WTC11 (cell line): ENCODE measurements around the gene IL17RC. TPM values are rescaled to one million over a fixed set of nuclear protein-coding genes. Genes with fewer than 3 reads are reported as not detected.

Experiments used
- ATAC-seq: fragments of 200-7000 bp; cut with Tn5 transposase; 2 replicates; pipeline ENCODE4 v1.10.0; 2021; ENCODE audit warnings: mild to moderate bottlenecking, moderate library complexity
- CTCF ChIA-PET: fragments of 300-600 bp; sonication (Branson Sonifier 250); formaldehyde crosslinking; loops from one replicate; lab custom pipeline; 2021; ENCODE audit warnings: antibody characterized with exemption; lab: Charles Lee
- POLR2A ChIA-PET: fragments of 350-600 bp; sonication (Branson Sonifier 250); formaldehyde crosslinking; loops from one replicate; lab custom pipeline; 2021; ENCODE audit warnings: antibody characterized with exemption; lab: Charles Lee
- DNase-seq: peaks from one replicate; pipeline ENCODE4 v3.0.0; 2021; ENCODE audit warnings: low spot score
- H3K27ac Mint-ChIP-seq: 2 replicates; pipeline ENCODE4 v1.8.0; 2021; ENCODE audit warnings: mixed read lengths
- H3K27me3 Mint-ChIP-seq: 2 replicates; pipeline ENCODE4 v1.8.0; 2021; ENCODE audit warnings: low read depth, mild to moderate bottlenecking, moderate library complexity, mixed read lengths
- H3K36me3 Mint-ChIP-seq: 2 replicates; pipeline ENCODE4 v1.8.0; 2021; ENCODE audit warnings: mixed read lengths
- H3K4me1 Mint-ChIP-seq: 2 replicates; pipeline ENCODE4 v1.8.0; 2022; ENCODE audit warnings: mixed read lengths
- H3K4me3 Mint-ChIP-seq: 2 replicates; pipeline ENCODE4 v1.8.0; 2021; ENCODE audit warnings: mild to moderate bottlenecking, moderate library complexity, mixed read lengths
- H3K9me3 Mint-ChIP-seq: 2 replicates; pipeline ENCODE4 v1.8.0; 2021; ENCODE audit warnings: mixed read lengths
- ATF2 ChIP-seq: sonication (generic); formaldehyde crosslinking; IDR thresholded peaks from 2 replicates; pipeline ENCODE4 v1.8.1; 2022; ENCODE audit warnings: low read depth, missing genetic modification reagents, borderline replicate concordance
- ATF3 ChIP-seq: sonication (generic); formaldehyde crosslinking; conservative IDR thresholded peaks from 2 replicates; pipeline ENCODE4 v1.8.1; 2022; ENCODE audit warnings: mild to moderate bottlenecking, missing genetic modification reagents
- E2F5 ChIP-seq: sonication (generic); formaldehyde crosslinking; IDR thresholded peaks from 2 replicates; pipeline ENCODE4 v1.8.1; 2022; ENCODE audit warnings: mild to moderate bottlenecking, moderate library complexity, missing genetic modification reagents
- FOXJ3 ChIP-seq: sonication (generic); formaldehyde crosslinking; IDR thresholded peaks from 2 replicates; pipeline ENCODE4 v1.9.0; 2021; ENCODE audit warnings: missing genetic modification reagents, mild to moderate bottlenecking, borderline replicate concordance
- FOXP4 ChIP-seq: sonication (generic); formaldehyde crosslinking; IDR thresholded peaks from 2 replicates; pipeline ENCODE4 v1.8.0; 2022; ENCODE audit warnings: mild to moderate bottlenecking, missing genetic modification reagents
- HMGA2 ChIP-seq: fragments of 250-450 bp; sonication (Bioruptor Pico); IDR thresholded peaks from 2 replicates; pipeline ENCODE4 v1.4.0; 2021; ENCODE audit warnings: mild to moderate bottlenecking, moderate library complexity
- IRF2 ChIP-seq: sonication (generic); formaldehyde crosslinking; IDR thresholded peaks from 2 replicates; pipeline ENCODE4 v1.8.0; 2022; ENCODE audit warnings: low read depth, missing genetic modification reagents, borderline replicate concordance
- JAZF1 ChIP-seq: fragments of 250-450 bp; sonication (Bioruptor Pico); IDR thresholded peaks from 2 replicates; pipeline ENCODE4 v1.9.0; 2021; ENCODE audit warnings: moderate library complexity, mild to moderate bottlenecking, inconsistent platforms
- KAT7 ChIP-seq: sonication (generic); formaldehyde crosslinking; IDR thresholded peaks from 2 replicates; pipeline ENCODE4 v1.8.1; 2023; ENCODE audit warnings: missing genetic modification reagents, mild to moderate bottlenecking, borderline replicate concordance
- MXD4 ChIP-seq: fragments of 250-450 bp; sonication (Bioruptor Pico); IDR thresholded peaks from 2 replicates; pipeline ENCODE4 v1.8.0; 2021; ENCODE audit warnings: mild to moderate bottlenecking, moderate library complexity, borderline replicate concordance
- MYBL2 ChIP-seq: sonication (generic); formaldehyde crosslinking; IDR thresholded peaks from 2 replicates; pipeline ENCODE4 v1.8.1; 2023; ENCODE audit warnings: mild to moderate bottlenecking, moderate library complexity, missing genetic modification reagents
- NR1H2 ChIP-seq: sonication (generic); formaldehyde crosslinking; IDR thresholded peaks from 2 replicates; pipeline ENCODE4 v1.9.0; 2021; ENCODE audit warnings: mild to moderate bottlenecking, moderate library complexity, missing genetic modification reagents
- STAT6 ChIP-seq: sonication (generic); formaldehyde crosslinking; conservative IDR thresholded peaks from 2 replicates; pipeline ENCODE4 v1.8.1; 2023; ENCODE audit warnings: mild to moderate bottlenecking, low read depth, missing genetic modification reagents, moderate library complexity
- ZBTB21 ChIP-seq: sonication (generic); formaldehyde crosslinking; IDR thresholded peaks from 2 replicates; pipeline ENCODE4 v1.8.1; 2023; ENCODE audit warnings: mild to moderate bottlenecking, missing genetic modification reagents, borderline replicate concordance
- ZMAT4 ChIP-seq: fragments of 250-450 bp; sonication (Bioruptor Pico); IDR thresholded peaks from 2 replicates; pipeline ENCODE4 v1.9.0; 2021; ENCODE audit warnings: mild to moderate bottlenecking
- ZNF121 ChIP-seq: sonication (generic); formaldehyde crosslinking; IDR thresholded peaks from 2 replicates; pipeline ENCODE4 v1.8.0; 2023; ENCODE audit warnings: missing genetic modification reagents
- ZNF138 ChIP-seq: sonication (generic); formaldehyde crosslinking; conservative IDR thresholded peaks from 2 replicates; pipeline ENCODE4 v1.8.1; 2022; ENCODE audit warnings: mild to moderate bottlenecking, moderate library complexity, missing genetic modification reagents
- ZNF425 ChIP-seq: fragments of 250-450 bp; sonication (Bioruptor Pico); conservative IDR thresholded peaks from 2 replicates; pipeline ENCODE4 v1.9.0; 2021; ENCODE audit warnings: mild to moderate bottlenecking
- total RNA-seq: library from RNA; stranded (reverse); gene quantifications from 3 replicates; pipeline ENCODE4 v1.2.3, GENCODE V29; 2021

The IL17RC gene
- total RNA-seq, 1 experiment from 2014 or later: 10.1 TPM

- TF ChIP-seq ZNF425 (CRISPR knock-in tag) (no peak), STAT6 (CRISPR knock-in tag) (no peak), ZMAT4 (CRISPR knock-in tag) (no peak), FOXP4 (CRISPR knock-in tag) (no peak), ZNF138 (CRISPR knock-in tag) (no peak), IRF2 (CRISPR knock-in tag) (no peak), JAZF1 (CRISPR knock-in tag) (no peak), FOXJ3 (CRISPR knock-in tag) (no peak), KAT7 (no peak), MYBL2 (CRISPR knock-in tag) (no peak)
Measured at GRCh38 chr3:9934993-9935392, 18.1 kb downstream of the IL17RC start (continued).

GRCh38 chr3:9935966-9936510 is 19.1 kb downstream of the IL17RC start:
- POLR2A ChIA-PET: no interaction called here
- CTCF ChIA-PET: no interaction called here
- TF ChIP-seq ZNF121 (CRISPR knock-in tag): no peak
- no peak for TF ChIP-seq ATF3 (CRISPR knock-in tag)
- no peak for TF ChIP-seq E2F5 (CRISPR knock-in tag)
- TF ChIP-seq ATF2 (CRISPR knock-in tag): no peak
- no peak for TF ChIP-seq ZBTB21 (CRISPR knock-in tag)
- TF ChIP-seq STAT6 (CRISPR knock-in tag): no peak
- TF ChIP-seq ZMAT4 (CRISPR knock-in tag): no peak
- no peak for TF ChIP-seq MXD4
- no peak for TF ChIP-seq MYBL2 (CRISPR knock-in tag)
- no peak for TF ChIP-seq NR1H2 (CRISPR knock-in tag)
- TF ChIP-seq HMGA2 (CRISPR knock-in tag): no peak

More at GRCh38 chr3:9935966-9936510, 19.1 kb downstream of the IL17RC start:
- Mint-ChIP-seq H3K27ac (no peak overlapping the region), H3K4me3 (no peak overlapping the region), H3K27me3 (peaks cover 7% of the 10 kb centered on the region), H3K9me3 (peaks cover 2% of the 10 kb centered on the region; the same call in 1 of the 2 replicates), H3K4me1 (peaks cover 14% of the 10 kb centered on the region), H3K36me3 (peaks cover 28% of the 10 kb centered on the region)
- no peak for DNase-seq
- no peak for ATAC-seq
